Left lung (tissue), 10 donors: ENCODE results near the gene JARID2. TPM values are rescaled to one million over a fixed set of nuclear protein-coding genes. Genes with fewer than 3 reads are reported as not detected.
A peak's percentile ranks its signal among the peaks of the same experiment; 100 is the strongest.

Experiments used
- ATAC-seq: fragments of 200-7000 bp; cut with Tn5 transposase; one replicate; pipeline ENCODE4 v1.9.1; 2020; ENCODE audit warnings: moderate library complexity
- DNase-seq, 4 donors: peaks; one replicate each; pipeline ENCODE4 v3.0.0-alpha.2; 2013 to 2020
- H3K27ac ChIP-seq, 2 donors: fragments of 200-600 bp; sonication (generic) in 1 of 2; one replicate each; pipeline versions ENCODE4 v1.5.0 to v1.8.0; 2020 to 2021
- H3K27me3 ChIP-seq, 2 donors: fragments of 200-600 bp; sonication (generic) in 1 of 2; one replicate each; pipeline versions ENCODE4 v1.5.0 to v1.8.0; 2020 to 2021
- H3K36me3 ChIP-seq, 2 donors: fragments of 200-600 bp; sonication (generic) in 1 of 2; one replicate each; pipeline versions ENCODE4 v1.5.0 to v1.8.0; 2020 to 2021
- H3K4me1 ChIP-seq, 2 donors: fragments of 200-600 bp; one replicate each; pipeline ENCODE4 v1.8.0; 2021
- H3K4me3 ChIP-seq, 2 donors: fragments of 200-600 bp; sonication (generic) in 1 of 2; one replicate each; pipeline versions ENCODE4 v1.5.0 to v1.8.0; 2020 to 2021; ENCODE audit warnings: mild to moderate bottlenecking in 1 of 2
- H3K9me3 ChIP-seq, 2 donors: fragments of 200-600 bp; sonication (generic) in 1 of 2; one replicate each; pipeline versions ENCODE4 v1.5.0 to v1.8.0; 2020 to 2021
- intact Hi-C, 2 donors: fragments of 100-400 bp; cut with DNase I; formaldehyde crosslinking; loops; one replicate each; pipeline versions ENCODE4 v1.11.2 to v1.14.2; 2022
- polyA plus RNA-seq, 6 donors: library from polyadenylated mRNA; unstranded; fragments of 120-200 nt; gene quantifications; one replicate each; pipeline ENCODE4 v1.2.1, GENCODE V29; 2013; ENCODE audit not compliant: insufficient read length in 6 of 6
- total RNA-seq, 2 donors: library from RNA; stranded (reverse); fragmentation: NEBNext Ultra II Directional; extraction: Animal tissue kit (Norgen Biotek cat#: 25700); gene quantifications; one replicate each; pipeline ENCODE4 v1.2.1, GENCODE V29; 2021
- TF ChIP-seq, protein P1 (sequence below), 2 donors: fragments of 200-600 bp; sonication (generic) in 1 of 2; IDR thresholded peaks; one replicate each; pipeline versions ENCODE4 v1.5.0 to v1.8.0; 2021; ENCODE audit warnings: antibody characterized with exemption in 2 of 2
- donor health status: DM: no; HTN: yes; CAD: no.
- donor health status: DM: no; HTN: no; CAD: no.

The JARID2 gene
- total and polyA plus RNA-seq, 8 donors = 10.2 to 19.4 (median 17.8) TPM

- Histone ChIP-seq H3K4me3 (no peak overlapping the region), H3K27ac (no peak overlapping the region), H3K27me3 (no peaks in the 10 kb centered on the region), H3K4me1 (peaks cover 0 to 20% of the 10 kb centered on the region in 2 donors), H3K9me3 (no peaks in the 10 kb centered on the region), H3K36me3 (no peaks in the 10 kb centered on the region)
- intact Hi-C loops = no loop called here
- TF ChIP-seq, protein P1, sequence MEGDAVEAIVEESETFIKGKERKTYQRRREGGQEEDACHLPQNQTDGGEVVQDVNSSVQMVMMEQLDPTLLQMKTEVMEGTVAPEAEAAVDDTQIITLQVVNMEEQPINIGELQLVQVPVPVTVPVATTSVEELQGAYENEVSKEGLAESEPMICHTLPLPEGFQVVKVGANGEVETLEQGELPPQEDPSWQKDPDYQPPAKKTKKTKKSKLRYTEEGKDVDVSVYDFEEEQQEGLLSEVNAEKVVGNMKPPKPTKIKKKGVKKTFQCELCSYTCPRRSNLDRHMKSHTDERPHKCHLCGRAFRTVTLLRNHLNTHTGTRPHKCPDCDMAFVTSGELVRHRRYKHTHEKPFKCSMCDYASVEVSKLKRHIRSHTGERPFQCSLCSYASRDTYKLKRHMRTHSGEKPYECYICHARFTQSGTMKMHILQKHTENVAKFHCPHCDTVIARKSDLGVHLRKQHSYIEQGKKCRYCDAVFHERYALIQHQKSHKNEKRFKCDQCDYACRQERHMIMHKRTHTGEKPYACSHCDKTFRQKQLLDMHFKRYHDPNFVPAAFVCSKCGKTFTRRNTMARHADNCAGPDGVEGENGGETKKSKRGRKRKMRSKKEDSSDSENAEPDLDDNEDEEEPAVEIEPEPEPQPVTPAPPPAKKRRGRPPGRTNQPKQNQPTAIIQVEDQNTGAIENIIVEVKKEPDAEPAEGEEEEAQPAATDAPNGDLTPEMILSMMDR (IDR thresholded peaks at IDR 0.05) = no peak
- DNase-seq (no peak), ATAC-seq (no peak)
Observed at GRCh38 chr6:15382712-15383111, 136.8 kb downstream of the JARID2 start.

- no peaks in the 10 kb centered on the region for H3K36me3 ChIP-seq
- intact Hi-C loops = no loop called here
- ATAC-seq (no peak), DNase-seq (no peak)
- H3K9me3 ChIP-seq = no peaks in the 10 kb centered on the region
- TF ChIP-seq, protein P1 (IDR thresholded peaks at IDR 0.05) = no peak
- H3K4me1 ChIP-seq = peaks cover 0 to 31% of the 10 kb centered on the region in 2 donors
- H3K27me3 ChIP-seq = no peaks in the 10 kb centered on the region
- H3K4me3 ChIP-seq = no peak overlapping the region
- H3K27ac ChIP-seq = no peak overlapping the region
Observed at GRCh38 chr6:15384901-15385300, 139.0 kb downstream of the JARID2 start.

GRCh38 chr6:15385521-15385920 lies 139.7 kb downstream of the JARID2 start:
- ATAC-seq = no peak
- Histone ChIP-seq H3K4me1 (peaks cover 6 to 37% of the 10 kb centered on the region in 2 donors), H3K27me3 (no peaks in the 10 kb centered on the region), H3K9me3 (no peaks in the 10 kb centered on the region), H3K4me3 (no peak overlapping the region), H3K36me3 (no peaks in the 10 kb centered on the region), H3K27ac (no peak overlapping the region)
- intact Hi-C loops = no loop called here
- TF ChIP-seq, protein P1 (IDR thresholded peaks at IDR 0.05) = no peak
- DNase-seq = no peak

GRCh38 chr6:15386110-15386755 lies 140.4 kb downstream of the JARID2 start:
- Histone ChIP-seq H3K4me1 (peaks cover 6 to 44% of the 10 kb centered on the region in 2 donors), H3K27ac (no peak overlapping the region), H3K36me3 (no peaks in the 10 kb centered on the region), H3K4me3 (no peak overlapping the region), H3K9me3 (no peaks in the 10 kb centered on the region), H3K27me3 (no peaks in the 10 kb centered on the region)
- ATAC-seq = peak; percentile 44
- DNase-seq = no peak
- TF ChIP-seq, protein P1 (IDR thresholded peaks at IDR 0.05) = no peak
- intact Hi-C loops = no loop called here

GRCh38 chr6:15386756-15387112 lies 140.9 kb downstream of the JARID2 start:
- Histone ChIP-seq H3K27ac (no peak overlapping the region), H3K36me3 (no peaks in the 10 kb centered on the region), H3K27me3 (no peaks in the 10 kb centered on the region), H3K9me3 (no peaks in the 10 kb centered on the region), H3K4me1 (peaks cover 6 to 49% of the 10 kb centered on the region in 2 donors), H3K4me3 (no peak overlapping the region)
- ATAC-seq (no peak), DNase-seq (no peak)
- TF ChIP-seq, protein P1 (IDR thresholded peaks at IDR 0.05) = no peak
- intact Hi-C loops = no loop called here
